Measurements from ENCODE around the gene CCBE1. TPM values are rescaled to one million over a fixed set of nuclear protein-coding genes. Genes with fewer than 3 reads are reported as not detected.

The CCBE1 gene
- total RNA-seq, 2 experiments from 2014 or later = not detected

DNA sequence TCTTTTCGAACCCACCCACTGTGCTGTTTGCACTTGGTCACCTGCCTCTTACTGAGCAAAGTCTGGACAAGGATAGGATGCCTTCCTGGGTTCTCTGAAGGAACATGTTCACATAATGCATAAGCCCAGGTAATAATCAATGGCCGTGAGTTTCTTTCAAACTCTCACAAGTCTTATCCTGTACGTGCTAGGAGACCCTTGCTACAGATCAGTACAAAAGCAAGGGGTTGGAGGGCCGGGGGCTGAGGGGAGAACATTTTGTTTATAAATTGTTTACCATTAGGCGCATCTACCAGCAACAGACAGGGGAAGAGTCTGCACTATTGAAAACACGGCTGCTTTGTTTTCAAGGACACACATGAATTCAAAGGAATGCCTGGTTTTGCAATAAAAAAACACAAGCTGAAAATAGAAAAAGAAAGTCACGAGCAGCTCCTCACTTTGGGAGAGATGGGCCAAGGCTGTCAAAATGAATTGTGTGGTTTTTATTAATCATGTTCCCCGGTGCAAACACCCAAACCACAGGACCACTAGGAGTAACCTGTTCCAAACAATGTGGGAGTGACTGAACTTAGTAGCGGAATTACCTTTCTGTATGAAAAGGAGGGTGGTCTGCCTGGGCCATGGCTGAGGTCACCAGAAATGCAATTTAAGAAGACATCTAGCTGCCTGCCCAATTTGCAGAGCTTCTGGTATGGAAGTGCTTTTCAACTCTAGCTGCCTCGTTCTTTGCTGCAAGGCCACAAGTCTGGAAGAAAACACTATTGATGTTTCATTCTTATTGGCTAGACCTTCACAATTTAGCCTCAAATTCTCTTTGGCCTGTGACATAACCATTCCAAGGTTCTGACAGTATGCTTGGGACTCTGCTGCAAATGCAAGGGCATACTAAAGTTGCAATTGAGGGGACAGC is 73.5 kb downstream of the CCBE1 start:
- POLR2A ChIA-PET = no interaction called here
- no peaks in the 10 kb centered on the region for H3K27me3 Mint-ChIP-seq (ENCODE audit: low read depth)
- H3K9me3 Mint-ChIP-seq (ENCODE audit: insufficient read depth) = no peaks in the 10 kb centered on the region
- CTCF ChIA-PET = no interaction called here
- no peak overlapping the region for H3K27ac Mint-ChIP-seq
- no peaks in the 10 kb centered on the region for H3K4me1 Mint-ChIP-seq (ENCODE audit: low read depth)
- DNase-seq (no peak), ATAC-seq (no peak)
- no peaks in the 10 kb centered on the region for H3K36me3 Mint-ChIP-seq (ENCODE audit: low read depth)
- H3K4me3 Mint-ChIP-seq = no peak overlapping the region

DNA sequence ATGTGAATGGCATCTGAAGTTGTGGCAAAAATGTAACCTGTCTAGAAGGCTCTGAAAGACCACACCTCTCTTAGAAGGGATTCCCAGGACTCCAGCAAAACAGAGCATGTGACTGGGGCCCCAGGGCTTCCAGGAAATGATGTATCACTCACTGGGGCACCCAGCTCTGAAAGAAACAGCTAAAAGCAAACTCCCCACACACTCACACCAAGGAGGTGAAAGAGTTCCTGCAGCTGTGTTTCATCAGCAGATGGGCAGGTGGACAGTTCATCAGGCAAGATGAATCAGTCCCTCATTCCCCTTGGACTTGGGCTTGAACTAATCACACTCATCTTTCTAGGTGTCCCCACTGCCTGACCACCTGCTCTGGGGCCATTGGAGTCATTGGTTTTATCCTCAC is 76.2 kb downstream of the CCBE1 start:
- ATAC-seq (no peak), DNase-seq (no peak)
- POLR2A ChIA-PET = no interaction called here
- CTCF ChIA-PET = no interaction called here
- Mint-ChIP-seq H3K27ac (no peak overlapping the region), H3K27me3 (ENCODE audit: low read depth) (peaks cover 2% of the 10 kb centered on the region), H3K4me3 (no peak overlapping the region), H3K4me1 (ENCODE audit: low read depth) (no peaks in the 10 kb centered on the region), H3K36me3 (ENCODE audit: low read depth) (no peaks in the 10 kb centered on the region), H3K9me3 (ENCODE audit: insufficient read depth) (no peaks in the 10 kb centered on the region)

GRCh38 chr18:59620381-59620780 is 76.8 kb downstream of the CCBE1 start:
- no peak overlapping the region for H3K27ac Mint-ChIP-seq
- H3K36me3 Mint-ChIP-seq (ENCODE audit: low read depth) = no peaks in the 10 kb centered on the region
- H3K27me3 Mint-ChIP-seq (ENCODE audit: low read depth) = peaks cover 2% of the 10 kb centered on the region
- ATAC-seq (no peak), DNase-seq (no peak)
- no peak overlapping the region for H3K4me3 Mint-ChIP-seq
- H3K9me3 Mint-ChIP-seq (ENCODE audit: insufficient read depth) = no peaks in the 10 kb centered on the region
- ChIA-PET POLR2A (no interaction called here), CTCF (no interaction called here)
- no peaks in the 10 kb centered on the region for H3K4me1 Mint-ChIP-seq (ENCODE audit: low read depth)

DNA sequence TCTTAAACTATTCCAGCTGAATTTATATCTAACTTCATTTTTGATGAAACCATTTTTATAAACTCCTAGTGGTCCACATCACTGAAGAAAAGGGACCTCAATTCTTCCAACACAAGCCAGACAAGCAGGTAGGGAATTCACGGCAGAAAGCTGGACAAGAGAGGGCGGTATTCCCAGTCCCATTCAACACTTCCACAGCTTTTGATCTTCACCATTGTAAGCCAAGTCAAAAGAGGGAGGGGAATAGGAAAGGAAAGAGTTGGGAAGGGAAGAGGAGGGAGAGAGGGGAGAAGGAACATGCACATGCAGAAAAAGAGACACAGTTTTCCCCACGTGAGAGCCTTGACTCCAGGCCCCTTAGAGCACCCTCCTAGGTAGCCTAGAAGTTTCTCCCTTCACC is 77.4 kb downstream of the CCBE1 start:
- Mint-ChIP-seq H3K9me3 (ENCODE audit: insufficient read depth) (no peaks in the 10 kb centered on the region), H3K4me1 (ENCODE audit: low read depth) (no peaks in the 10 kb centered on the region), H3K4me3 (no peak overlapping the region), H3K27ac (no peak overlapping the region), H3K36me3 (ENCODE audit: low read depth) (no peaks in the 10 kb centered on the region), H3K27me3 (ENCODE audit: low read depth) (peaks cover 2% of the 10 kb centered on the region)
- no peak for ATAC-seq
- ChIA-PET CTCF (interaction anchor here (0.6 kb wide), 1 partner anchor 161 kb away, joined by 3 read pairs; no protein-coding TSS in a partner anchor), POLR2A (no interaction called here)
- no peak for DNase-seq

DNA sequence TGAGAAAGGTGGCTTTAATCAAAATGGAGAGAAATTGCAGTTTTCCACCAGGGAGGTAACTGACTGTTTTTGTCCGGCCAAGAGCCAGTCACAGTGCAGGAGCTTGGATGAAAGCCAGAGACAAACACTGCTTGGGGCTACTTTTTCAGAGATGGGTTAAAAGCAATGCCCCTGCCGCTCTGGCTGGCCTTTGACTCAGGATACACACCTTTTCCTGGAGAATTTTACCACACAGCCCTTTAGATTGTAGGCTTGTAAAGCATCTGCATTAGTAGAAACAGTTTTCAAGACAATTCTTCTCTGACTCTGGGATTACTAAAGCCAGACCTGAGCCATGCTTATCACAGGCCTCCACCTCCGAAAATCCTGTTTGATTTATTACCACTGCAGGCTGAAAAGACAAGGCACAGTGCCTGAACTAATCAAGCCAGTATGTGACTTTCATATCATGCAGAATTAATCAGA is 79.7 kb downstream of the CCBE1 start:
- CTCF ChIA-PET = no interaction called here
- peaks cover 2% of the 10 kb centered on the region for H3K27me3 Mint-ChIP-seq (ENCODE audit: low read depth)
- H3K9me3 Mint-ChIP-seq (ENCODE audit: insufficient read depth) = no peaks in the 10 kb centered on the region
- H3K36me3 Mint-ChIP-seq (ENCODE audit: low read depth) = no peaks in the 10 kb centered on the region
- no peak for ATAC-seq
- H3K27ac Mint-ChIP-seq = no peak overlapping the region
- POLR2A ChIA-PET = no interaction called here
- H3K4me1 Mint-ChIP-seq (ENCODE audit: low read depth) = no peaks in the 10 kb centered on the region
- no peak for DNase-seq
- H3K4me3 Mint-ChIP-seq = no peak overlapping the region

GRCh38 chr18:59616501-59616900 is 80.7 kb downstream of the CCBE1 start:
- H3K27me3 Mint-ChIP-seq (ENCODE audit: low read depth) = peaks cover 2% of the 10 kb centered on the region
- ATAC-seq (no peak), DNase-seq (no peak)
- H3K9me3 Mint-ChIP-seq (ENCODE audit: insufficient read depth) = no peaks in the 10 kb centered on the region
- CTCF ChIA-PET = no interaction called here
- no peak overlapping the region for H3K27ac Mint-ChIP-seq
- no peaks in the 10 kb centered on the region for H3K36me3 Mint-ChIP-seq (ENCODE audit: low read depth)
- H3K4me1 Mint-ChIP-seq (ENCODE audit: low read depth) = no peaks in the 10 kb centered on the region
- POLR2A ChIA-PET = no interaction called here
- no peak overlapping the region for H3K4me3 Mint-ChIP-seq

DNA sequence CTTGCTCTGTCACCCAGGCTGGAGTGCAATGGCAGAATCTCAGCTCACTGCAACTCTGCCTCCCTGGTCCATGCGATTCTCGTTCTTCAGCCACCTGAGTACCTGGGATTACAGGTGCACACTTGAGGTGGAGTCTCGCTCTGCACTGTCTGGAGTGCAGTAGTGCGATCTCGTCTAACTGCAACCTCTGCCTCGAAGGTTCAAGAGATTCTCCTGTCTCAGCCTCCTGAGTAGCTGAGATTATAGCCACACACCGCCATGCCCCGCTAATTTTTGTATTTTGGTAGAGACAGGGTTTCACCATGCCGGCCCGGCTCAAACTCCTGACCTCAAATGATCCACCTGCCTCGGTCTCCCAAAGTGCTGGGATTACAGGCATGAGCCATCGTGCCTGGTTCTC is 83.3 kb downstream of the CCBE1 start:
- Mint-ChIP-seq H3K36me3 (ENCODE audit: low read depth) (no peaks in the 10 kb centered on the region), H3K9me3 (ENCODE audit: insufficient read depth) (no peaks in the 10 kb centered on the region), H3K27me3 (ENCODE audit: low read depth) (peaks cover 4% of the 10 kb centered on the region), H3K4me1 (ENCODE audit: low read depth) (no peaks in the 10 kb centered on the region), H3K27ac (no peak overlapping the region), H3K4me3 (no peak overlapping the region)
- ATAC-seq = no peak
- ChIA-PET CTCF (no interaction called here), POLR2A (no interaction called here)
- no peak for DNase-seq

DNA sequence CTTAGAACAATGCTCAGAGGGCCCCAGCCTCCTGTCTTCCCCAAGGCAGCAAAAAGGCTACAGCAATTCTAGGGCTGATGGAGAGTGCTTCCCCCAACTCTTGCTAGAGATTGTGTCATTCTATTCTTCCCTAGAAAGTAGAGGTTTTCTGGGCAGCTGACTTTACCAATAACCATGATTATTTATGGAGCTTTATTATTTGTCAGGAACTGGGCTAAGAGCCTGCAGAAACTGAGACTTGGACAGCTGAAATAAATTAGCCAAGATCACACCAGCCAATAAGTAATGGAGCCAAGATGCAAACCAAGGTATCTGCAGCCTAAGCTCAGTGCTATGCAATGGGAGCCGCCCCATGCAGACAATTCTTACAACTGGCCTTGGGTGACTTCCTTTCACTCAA is 84.8 kb downstream of the CCBE1 start:
- ChIA-PET CTCF (no interaction called here), POLR2A (no interaction called here)
- Mint-ChIP-seq H3K9me3 (ENCODE audit: insufficient read depth) (no peaks in the 10 kb centered on the region), H3K27ac (no peak overlapping the region), H3K4me1 (ENCODE audit: low read depth) (no peaks in the 10 kb centered on the region), H3K36me3 (ENCODE audit: low read depth) (no peaks in the 10 kb centered on the region), H3K27me3 (ENCODE audit: low read depth) (peaks cover 4% of the 10 kb centered on the region), H3K4me3 (no peak overlapping the region)
- no peak for DNase-seq
- no peak for ATAC-seq

DNA sequence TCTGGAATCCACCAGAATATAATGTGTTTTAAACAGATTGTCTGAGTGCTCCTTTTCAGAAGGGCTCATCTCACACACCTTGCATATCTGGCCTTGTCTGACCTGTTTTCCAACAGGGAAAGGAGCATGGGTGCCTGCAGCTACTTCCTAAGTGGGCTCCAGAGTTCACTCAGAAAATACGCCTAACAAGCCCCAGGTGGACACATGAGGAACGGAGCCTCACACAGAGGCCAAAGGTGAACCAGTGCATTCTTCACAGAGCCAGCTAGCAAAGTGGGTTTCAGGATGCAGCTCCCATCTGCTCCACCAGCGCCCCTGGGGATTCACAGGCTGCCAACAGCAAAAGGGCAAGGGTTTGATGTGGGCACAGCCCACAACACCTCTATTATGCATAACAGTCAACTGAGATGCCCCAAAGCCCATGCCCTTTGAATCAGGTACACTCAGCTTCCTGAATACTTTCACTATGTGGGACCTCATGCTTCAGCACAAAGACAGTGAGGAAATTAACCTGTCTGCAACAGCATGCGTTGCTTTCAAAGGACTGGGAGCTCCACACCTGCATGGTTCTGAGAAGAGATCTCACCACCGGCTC is 86.6 kb downstream of the CCBE1 start:
- POLR2A ChIA-PET = interaction anchor here (0.7 kb wide), 1 partner anchor 1738 kb away, joined by 3 read pairs; no protein-coding TSS in a partner anchor
- no peak for ATAC-seq
- DNase-seq = no peak
- Mint-ChIP-seq H3K9me3 (ENCODE audit: insufficient read depth) (no peaks in the 10 kb centered on the region), H3K36me3 (ENCODE audit: low read depth) (no peaks in the 10 kb centered on the region), H3K4me3 (no peak overlapping the region), H3K27ac (no peak overlapping the region), H3K27me3 (ENCODE audit: low read depth) (peaks cover 2% of the 10 kb centered on the region), H3K4me1 (ENCODE audit: low read depth) (no peaks in the 10 kb centered on the region)
- CTCF ChIA-PET = interaction anchor here (0.9 kb wide), 1 partner anchor 86 kb away, joined by 3 read pairs; the partner anchor contains the start of gene CCBE1

- CTCF ChIA-PET = interaction anchor here (0.9 kb wide), 1 partner anchor 87 kb away, joined by 3 read pairs; the partner anchor contains the start of gene CCBE1
- DNase-seq (no peak), ATAC-seq (no peak)
These were observed 87.6 kb downstream of the CCBE1 start for GRCh38 chr18:59609654-59610053.

GRCh38 chr18:59607471-59607870 is 89.8 kb downstream of the CCBE1 start:
- DNase-seq (no peak), ATAC-seq (no peak)
- Mint-ChIP-seq H3K27me3 (ENCODE audit: low read depth) (peaks cover 2% of the 10 kb centered on the region), H3K36me3 (ENCODE audit: low read depth) (no peaks in the 10 kb centered on the region), H3K4me3 (no peak overlapping the region), H3K27ac (no peak overlapping the region), H3K9me3 (ENCODE audit: insufficient read depth) (no peaks in the 10 kb centered on the region), H3K4me1 (ENCODE audit: low read depth) (no peaks in the 10 kb centered on the region)
- ChIA-PET CTCF (no interaction called here), POLR2A (no interaction called here)

More at GRCh38 chr18:59609654-59610053, 87.6 kb downstream of the CCBE1 start:
- H3K27ac Mint-ChIP-seq = no peak overlapping the region
- no peak overlapping the region for H3K4me3 Mint-ChIP-seq
- POLR2A ChIA-PET = no interaction called here
- H3K9me3 Mint-ChIP-seq (ENCODE audit: insufficient read depth) = no peaks in the 10 kb centered on the region
- no peaks in the 10 kb centered on the region for H3K36me3 Mint-ChIP-seq (ENCODE audit: low read depth)
- peaks cover 2% of the 10 kb centered on the region for H3K27me3 Mint-ChIP-seq (ENCODE audit: low read depth)
- no peaks in the 10 kb centered on the region for H3K4me1 Mint-ChIP-seq (ENCODE audit: low read depth)

- POLR2A ChIA-PET = no interaction called here
- Mint-ChIP-seq H3K36me3 (ENCODE audit: low read depth) (no peaks in the 10 kb centered on the region), H3K4me3 (no peak overlapping the region), H3K4me1 (ENCODE audit: low read depth) (no peaks in the 10 kb centered on the region), H3K9me3 (ENCODE audit: insufficient read depth) (no peaks in the 10 kb centered on the region), H3K27ac (no peak overlapping the region), H3K27me3 (ENCODE audit: low read depth) (peaks cover 2% of the 10 kb centered on the region)
- ATAC-seq (no peak), DNase-seq (no peak)
- CTCF ChIA-PET = no interaction called here
These were observed 90.2 kb downstream of the CCBE1 start for GRCh38 chr18:59607078-59607379.
